GM12874 (cell line): ENCODE measurements around the gene AKR1C3.

ENCODE experiments used
- CTCF ChIP-seq: IDR thresholded peaks from 2 replicates; pipeline ENCODE4 v1.5.1; 2011; ENCODE audit warnings: low read depth, mild to moderate bottlenecking, control low read depth, low read length, moderate library complexity; ENCODE audit not compliant: insufficient read depth

AKR1C3 gene

GRCh38 chr10:5147255-5147980 is 53.2 kb downstream of the AKR1C3 start:
- TF ChIP-seq CTCF = no peak

DNA sequence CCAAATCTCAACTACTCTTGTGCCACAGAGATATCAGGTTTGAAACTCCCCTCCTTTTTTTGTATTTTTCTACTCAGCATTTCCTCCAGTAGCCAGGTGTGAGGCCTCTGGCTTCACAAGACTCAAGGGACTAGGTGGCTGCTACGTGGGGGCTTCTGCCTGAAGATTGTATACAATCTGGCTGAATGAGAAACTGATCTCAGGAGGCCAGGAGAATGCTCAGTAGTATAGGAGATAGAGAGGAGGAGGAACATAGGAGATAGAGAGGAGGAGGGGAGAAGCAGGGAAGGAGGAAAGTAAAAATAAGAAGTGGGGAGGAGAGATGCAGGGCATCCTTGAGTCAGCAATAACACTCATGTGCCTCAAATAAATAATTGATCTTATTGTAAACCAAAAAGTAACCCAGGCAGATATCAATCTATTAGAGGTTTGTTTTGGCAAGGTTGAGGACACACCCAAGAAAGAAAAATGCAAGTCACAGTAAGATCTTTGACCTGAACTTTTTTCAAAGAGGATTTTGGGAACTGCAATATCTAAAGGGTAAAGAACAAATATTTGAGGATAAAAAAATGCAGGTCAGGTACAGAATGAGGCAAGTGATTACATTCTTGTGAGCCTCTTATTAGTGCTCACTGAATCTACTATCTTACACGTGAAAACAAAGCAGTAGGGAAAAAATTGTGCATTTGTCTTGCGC is 53.9 kb downstream of the AKR1C3 start:
- TF ChIP-seq CTCF = no peak

DNA sequence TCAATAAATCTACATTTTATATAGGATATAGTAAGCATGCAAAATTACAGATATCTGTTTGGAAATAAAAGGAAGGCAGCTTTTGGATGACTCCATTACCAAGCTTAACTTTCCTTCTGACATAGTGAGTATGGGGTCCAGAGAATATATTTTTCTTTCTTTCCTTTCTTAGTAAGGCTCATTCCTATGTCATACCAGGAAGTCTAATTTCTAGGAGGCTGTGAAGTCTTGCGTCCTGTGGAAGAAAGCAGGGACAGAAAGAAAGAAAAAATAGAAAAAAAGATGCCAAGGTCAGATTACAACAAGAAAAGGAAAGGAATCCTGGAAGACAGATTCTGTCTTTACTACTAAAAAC is 54.4 kb downstream of the AKR1C3 start:
- no peak for TF ChIP-seq CTCF

DNA sequence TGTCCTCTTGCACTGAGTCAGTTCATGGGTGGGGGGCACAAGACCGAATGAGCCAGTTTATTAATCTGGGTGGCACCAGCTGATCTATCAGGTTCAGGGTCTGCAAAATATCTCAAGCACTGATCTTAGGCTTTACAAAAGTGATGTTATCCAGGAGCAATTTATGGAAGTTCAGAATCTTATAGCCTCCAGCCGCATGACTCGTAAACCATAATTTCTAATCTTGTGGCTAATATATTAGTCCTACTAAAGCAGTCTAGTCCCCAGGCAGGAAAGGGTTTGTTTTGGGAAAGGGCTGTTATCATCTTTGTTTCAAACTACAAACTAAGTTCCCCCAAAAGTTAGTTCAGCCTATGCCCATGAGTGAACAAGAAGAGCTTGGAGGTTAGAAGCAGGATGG is 56.9 kb downstream of the AKR1C3 start:
- no peak for TF ChIP-seq CTCF

DNA sequence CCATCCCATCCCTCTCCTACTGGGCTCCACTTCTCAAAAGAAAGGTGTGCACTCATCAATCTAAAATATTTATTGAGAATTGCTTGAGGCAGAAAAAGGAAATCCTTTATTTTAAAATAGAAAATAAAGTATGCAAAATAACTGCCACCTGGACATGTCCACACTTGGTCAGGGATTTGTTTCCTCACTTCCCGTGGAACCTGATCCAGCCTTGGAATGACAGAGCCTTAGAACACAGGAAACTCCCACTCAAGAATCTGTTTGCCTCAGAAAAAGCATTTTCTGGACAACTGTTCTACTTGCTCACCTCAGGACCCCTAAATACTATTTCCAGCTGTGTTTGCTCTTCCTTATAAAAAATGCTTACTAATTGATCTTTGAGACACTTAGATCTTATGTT is 61.7 kb downstream of the AKR1C3 start:
- TF ChIP-seq CTCF = no peak
